ENCODE results near the gene ST3GAL4. TPM values are rescaled to one million over a fixed set of nuclear protein-coding genes. Genes with fewer than 3 reads are reported as not detected.

The ST3GAL4 gene
- total RNA-seq, 1 donor from 2014 or later, result 41.5 TPM

DNA sequence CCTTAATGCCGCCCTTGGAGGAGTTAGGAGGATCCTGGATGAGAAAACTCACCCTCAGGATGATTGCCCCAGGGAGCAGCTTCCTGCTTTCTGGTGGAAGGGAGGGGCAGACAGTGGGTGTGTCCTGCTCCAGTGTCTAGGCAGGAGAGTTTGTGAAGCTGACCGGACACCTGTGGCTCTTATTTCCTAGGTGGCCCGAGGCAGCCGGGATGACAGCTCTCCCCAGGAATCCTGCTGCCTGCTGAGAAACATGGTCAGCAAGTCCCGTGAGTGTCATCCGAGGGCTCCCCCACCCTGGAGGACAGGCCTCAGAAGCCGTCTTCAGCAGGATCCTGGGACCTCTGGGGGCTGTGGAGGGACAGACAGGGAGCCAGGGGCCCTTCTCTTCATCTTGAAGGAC, 50.4 kb downstream of the ST3GAL4 start:
- H3K27me3 ChIP-seq, result no peaks in the 10 kb centered on the region
- H3K4me3 ChIP-seq, result no peak overlapping the region
- H3K9me3 ChIP-seq, result no peaks in the 10 kb centered on the region
- H3K4me1 ChIP-seq, result peaks cover 41% of the 10 kb centered on the region
- DNase-seq (ENCODE audit: extremely low spot score in 2 of 2), result no peak
- TF ChIP-seq, protein P1, sequence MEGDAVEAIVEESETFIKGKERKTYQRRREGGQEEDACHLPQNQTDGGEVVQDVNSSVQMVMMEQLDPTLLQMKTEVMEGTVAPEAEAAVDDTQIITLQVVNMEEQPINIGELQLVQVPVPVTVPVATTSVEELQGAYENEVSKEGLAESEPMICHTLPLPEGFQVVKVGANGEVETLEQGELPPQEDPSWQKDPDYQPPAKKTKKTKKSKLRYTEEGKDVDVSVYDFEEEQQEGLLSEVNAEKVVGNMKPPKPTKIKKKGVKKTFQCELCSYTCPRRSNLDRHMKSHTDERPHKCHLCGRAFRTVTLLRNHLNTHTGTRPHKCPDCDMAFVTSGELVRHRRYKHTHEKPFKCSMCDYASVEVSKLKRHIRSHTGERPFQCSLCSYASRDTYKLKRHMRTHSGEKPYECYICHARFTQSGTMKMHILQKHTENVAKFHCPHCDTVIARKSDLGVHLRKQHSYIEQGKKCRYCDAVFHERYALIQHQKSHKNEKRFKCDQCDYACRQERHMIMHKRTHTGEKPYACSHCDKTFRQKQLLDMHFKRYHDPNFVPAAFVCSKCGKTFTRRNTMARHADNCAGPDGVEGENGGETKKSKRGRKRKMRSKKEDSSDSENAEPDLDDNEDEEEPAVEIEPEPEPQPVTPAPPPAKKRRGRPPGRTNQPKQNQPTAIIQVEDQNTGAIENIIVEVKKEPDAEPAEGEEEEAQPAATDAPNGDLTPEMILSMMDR (IDR thresholded peaks at IDR 0.05), result no peak
- TF ChIP-seq POLR2AphosphoS5 (IDR thresholded peaks at IDR 0.05; ENCODE audit: insufficient read depth in 1 of 2, low read depth in 1 of 2) (no peak), POLR2A (IDR thresholded peaks at IDR 0.05) (no peak)
- intact Hi-C loops (cut with DNase I), result no loop called here
- H3K27ac ChIP-seq, result peak overlapping the region; percentile 56
- peaks cover 0 to 21% of the 10 kb centered on the region in 2 donors for H3K36me3 ChIP-seq

DNA sequence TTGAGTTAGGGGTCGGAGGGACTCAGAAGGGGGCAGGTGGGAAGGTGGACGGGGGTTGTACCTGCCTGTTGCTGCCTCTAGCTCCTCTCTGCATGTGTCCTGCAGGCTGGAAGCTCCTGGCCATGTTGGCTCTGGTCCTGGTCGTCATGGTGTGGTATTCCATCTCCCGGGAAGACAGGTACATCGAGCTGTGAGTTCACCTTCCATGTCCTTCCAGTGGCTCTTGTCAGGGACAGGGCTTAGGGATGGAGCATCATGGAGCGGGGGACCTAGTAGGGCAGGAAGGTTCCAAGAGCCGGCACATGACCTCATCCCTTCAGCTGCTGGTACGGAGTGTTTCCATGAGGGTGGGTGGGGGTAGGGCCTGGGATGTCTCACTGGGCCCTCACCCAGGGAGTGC, 50.9 kb downstream of the ST3GAL4 start:
- DNase-seq (ENCODE audit: extremely low spot score in 2 of 2), result no peak
- Histone ChIP-seq H3K4me1 (peaks cover 45% of the 10 kb centered on the region), H3K36me3 (peaks cover 0 to 21% of the 10 kb centered on the region in 2 donors), H3K9me3 (no peaks in the 10 kb centered on the region), H3K27ac (peak overlapping the region; percentile 56), H3K4me3 (no peak overlapping the region), H3K27me3 (no peaks in the 10 kb centered on the region)
- intact Hi-C loops (cut with DNase I), result no loop called here
- no peak for TF ChIP-seq POLR2AphosphoS5 (IDR thresholded peaks at IDR 0.05; ENCODE audit: insufficient read depth in 1 of 2, low read depth in 1 of 2)
- TF ChIP-seq, protein P1 (IDR thresholded peaks at IDR 0.05), result no peak
- no peak for TF ChIP-seq POLR2A (IDR thresholded peaks at IDR 0.05)

DNA sequence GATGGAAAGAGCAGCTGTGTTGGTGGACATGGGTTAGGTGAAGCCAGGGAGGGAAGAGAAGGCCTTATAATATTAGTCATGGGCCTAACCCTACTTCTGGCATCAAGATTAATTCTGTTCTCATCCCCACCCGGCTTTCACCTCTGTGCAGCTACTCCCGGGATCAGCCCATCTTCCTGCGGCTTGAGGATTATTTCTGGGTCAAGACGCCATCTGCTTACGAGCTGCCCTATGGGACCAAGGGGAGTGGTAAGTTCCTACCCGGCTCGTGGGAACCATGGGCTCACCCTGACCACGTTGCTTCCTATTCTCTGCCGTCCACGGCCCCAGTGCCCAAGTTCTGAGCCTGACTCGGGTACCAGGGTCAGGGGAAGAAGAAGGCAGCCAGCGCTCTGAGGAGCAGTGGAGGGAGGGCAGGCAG, 51.6 kb downstream of the ST3GAL4 start:
- DNase-seq (ENCODE audit: extremely low spot score in 2 of 2), result no peak
- peaks cover 53% of the 10 kb centered on the region for H3K4me1 ChIP-seq
- no peak overlapping the region for H3K4me3 ChIP-seq
- no peaks in the 10 kb centered on the region for H3K27me3 ChIP-seq
- peak overlapping the region; percentile 56 for H3K27ac ChIP-seq
- intact Hi-C loops (cut with DNase I), result no loop called here
- TF ChIP-seq, protein P1 (IDR thresholded peaks at IDR 0.05), result no peak
- TF ChIP-seq POLR2AphosphoS5 (IDR thresholded peaks at IDR 0.05; ENCODE audit: insufficient read depth in 1 of 2, low read depth in 1 of 2) (no peak), POLR2A (IDR thresholded peaks at IDR 0.05) (no peak)
- H3K9me3 ChIP-seq, result no peaks in the 10 kb centered on the region
- H3K36me3 ChIP-seq, result peaks cover 0 to 21% of the 10 kb centered on the region in 2 donors

DNA sequence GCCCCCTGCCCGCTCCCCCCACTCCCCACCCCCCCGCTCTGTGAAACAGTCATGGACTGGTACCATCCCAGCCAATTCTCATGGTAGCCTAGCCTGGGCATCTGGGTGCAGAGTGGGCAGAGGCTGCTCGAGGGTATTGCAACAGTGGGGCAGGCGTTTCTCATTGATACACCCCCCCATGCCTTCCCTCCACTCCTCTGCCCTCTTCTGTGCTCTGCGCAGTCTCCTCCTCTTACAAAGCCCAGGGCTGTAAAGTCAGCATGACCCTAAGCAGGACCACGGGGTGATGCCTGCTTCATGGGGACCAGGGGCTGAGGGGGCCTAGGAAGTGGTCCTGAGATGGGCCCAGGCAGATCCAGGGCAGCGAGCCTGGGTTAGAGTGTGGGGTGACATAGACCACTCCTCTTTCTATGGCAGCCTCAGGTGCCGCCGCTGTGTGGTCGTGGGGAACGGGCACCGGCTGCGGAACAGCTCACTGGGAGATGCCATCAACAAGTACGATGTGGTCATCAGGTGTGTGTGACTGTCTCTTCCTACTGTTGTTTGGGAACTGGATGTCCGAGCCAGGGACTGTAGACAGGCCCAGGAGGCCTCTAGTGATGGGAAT, 52.3 kb downstream of the ST3GAL4 start:
- Histone ChIP-seq H3K27ac (peak overlapping the region; percentile 24), H3K9me3 (no peaks in the 10 kb centered on the region), H3K27me3 (no peaks in the 10 kb centered on the region), H3K36me3 (peaks cover 0 to 21% of the 10 kb centered on the region in 2 donors), H3K4me3 (no peak overlapping the region), H3K4me1 (peaks cover 50% of the 10 kb centered on the region)
- TF ChIP-seq POLR2A (IDR thresholded peaks at IDR 0.05), result no peak
- TF ChIP-seq, protein P1 (IDR thresholded peaks at IDR 0.05), result no peak
- no peak for TF ChIP-seq POLR2AphosphoS5 (IDR thresholded peaks at IDR 0.05; ENCODE audit: insufficient read depth in 1 of 2, low read depth in 1 of 2)
- no peak for DNase-seq (ENCODE audit: extremely low spot score in 2 of 2)
- intact Hi-C loops (cut with DNase I), result no loop called here

DNA sequence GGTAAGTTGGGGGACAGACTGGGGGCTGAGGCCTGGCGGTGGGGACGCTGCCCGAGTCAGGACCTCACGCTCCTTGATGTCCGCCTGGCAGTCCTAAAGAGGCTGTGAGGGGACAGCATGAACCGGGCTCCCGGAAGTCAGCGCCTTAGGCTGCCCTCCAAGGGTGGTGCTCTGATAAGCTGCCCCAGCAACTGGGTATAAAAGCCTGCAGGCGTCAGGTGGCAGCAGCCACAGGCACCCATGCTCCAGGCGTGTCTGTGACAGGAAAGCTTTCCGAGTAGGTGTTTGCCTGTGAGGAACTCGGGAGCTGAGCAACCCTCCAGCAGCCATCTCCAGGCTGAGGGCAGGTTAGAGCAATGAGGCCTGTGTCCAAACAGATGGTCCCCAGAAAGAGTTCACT, 53.0 kb downstream of the ST3GAL4 start:
- Histone ChIP-seq H3K4me3 (no peak overlapping the region), H3K9me3 (no peaks in the 10 kb centered on the region), H3K36me3 (peaks cover 0 to 24% of the 10 kb centered on the region in 2 donors), H3K27ac (no peak overlapping the region), H3K27me3 (no peaks in the 10 kb centered on the region), H3K4me1 (peaks cover 43% of the 10 kb centered on the region)
- TF ChIP-seq, protein P1 (IDR thresholded peaks at IDR 0.05), result no peak
- no peak for TF ChIP-seq POLR2AphosphoS5 (IDR thresholded peaks at IDR 0.05; ENCODE audit: insufficient read depth in 1 of 2, low read depth in 1 of 2)
- no peak for TF ChIP-seq POLR2A (IDR thresholded peaks at IDR 0.05)
- DNase-seq (ENCODE audit: extremely low spot score in 2 of 2), result no peak
- intact Hi-C loops (cut with DNase I), result no loop called here
